ENCODE results near the gene ZBTB45. TPM values are rescaled to one million over a fixed set of nuclear protein-coding genes. Genes with fewer than 3 reads are reported as not detected.

The ZBTB45 gene
- total and polyA plus RNA-seq, 7 donors: 6.2 to 13.0 (median 9.8) TPM

DNA sequence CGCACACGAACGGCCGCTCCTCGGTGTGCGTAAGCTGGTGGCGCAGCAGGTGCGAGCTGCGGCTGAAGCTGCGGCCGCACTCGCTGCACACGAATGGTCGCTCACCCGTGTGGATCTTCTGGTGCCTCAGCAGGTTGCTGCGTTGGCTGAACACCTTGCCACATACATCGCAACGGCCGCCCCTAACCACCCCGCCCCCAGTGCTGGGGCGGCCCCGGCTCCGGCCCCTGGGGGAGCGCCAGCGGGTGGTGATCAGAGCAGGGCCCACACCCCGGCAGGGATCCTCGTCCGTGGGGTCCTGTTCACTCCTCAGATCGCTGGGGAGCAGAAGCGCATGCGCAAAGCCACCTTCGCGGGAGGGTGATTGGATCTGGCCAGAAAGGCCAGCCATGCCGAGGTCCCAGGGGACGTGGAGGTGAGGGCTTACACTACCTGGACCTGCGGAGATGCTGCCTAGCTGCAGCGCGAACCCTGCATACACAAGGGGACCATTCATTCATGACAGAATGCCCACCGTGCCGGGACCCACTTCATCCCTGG, 43.5 kb upstream of the ZBTB45 start:
- no peaks in the 10 kb centered on the region for H3K27me3 ChIP-seq (ENCODE audit: insufficient read depth in 3 of 3, low read length in 2 of 3)
- DNase-seq (peak in 1 of 2 donors; percentile 75), ATAC-seq (no peak)
- WGBS, 3 donors: 3 to 6% (median 4%) methylated on average over 30 to 40 of the region's 40 CpGs
- H3K4me3 ChIP-seq: peak overlapping the region; percentile 63
- peaks cover 39% of the 10 kb centered on the region for H3K4me1 ChIP-seq
- H3K9me3 ChIP-seq: no peaks in the 10 kb centered on the region
- peak overlapping the region; percentile 64 for H3K27ac ChIP-seq
- intact Hi-C loops (cut with DNase I): no loop called here
- H3K36me3 ChIP-seq (ENCODE audit: insufficient read depth in 1 of 2, low read depth in 1 of 2): peaks cover 0 to 19% of the 10 kb centered on the region in 2 donors
- TF ChIP-seq, protein P1, sequence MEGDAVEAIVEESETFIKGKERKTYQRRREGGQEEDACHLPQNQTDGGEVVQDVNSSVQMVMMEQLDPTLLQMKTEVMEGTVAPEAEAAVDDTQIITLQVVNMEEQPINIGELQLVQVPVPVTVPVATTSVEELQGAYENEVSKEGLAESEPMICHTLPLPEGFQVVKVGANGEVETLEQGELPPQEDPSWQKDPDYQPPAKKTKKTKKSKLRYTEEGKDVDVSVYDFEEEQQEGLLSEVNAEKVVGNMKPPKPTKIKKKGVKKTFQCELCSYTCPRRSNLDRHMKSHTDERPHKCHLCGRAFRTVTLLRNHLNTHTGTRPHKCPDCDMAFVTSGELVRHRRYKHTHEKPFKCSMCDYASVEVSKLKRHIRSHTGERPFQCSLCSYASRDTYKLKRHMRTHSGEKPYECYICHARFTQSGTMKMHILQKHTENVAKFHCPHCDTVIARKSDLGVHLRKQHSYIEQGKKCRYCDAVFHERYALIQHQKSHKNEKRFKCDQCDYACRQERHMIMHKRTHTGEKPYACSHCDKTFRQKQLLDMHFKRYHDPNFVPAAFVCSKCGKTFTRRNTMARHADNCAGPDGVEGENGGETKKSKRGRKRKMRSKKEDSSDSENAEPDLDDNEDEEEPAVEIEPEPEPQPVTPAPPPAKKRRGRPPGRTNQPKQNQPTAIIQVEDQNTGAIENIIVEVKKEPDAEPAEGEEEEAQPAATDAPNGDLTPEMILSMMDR (IDR thresholded peaks at IDR 0.05): no peak

- TF ChIP-seq, protein P1 (IDR thresholded peaks at IDR 0.05): no peak
- H3K27me3 ChIP-seq (ENCODE audit: insufficient read depth in 3 of 3, low read length in 2 of 3): no peaks in the 10 kb centered on the region
- H3K27ac ChIP-seq: peak overlapping the region; percentile 64
- WGBS, 3 donors: 3 to 5% (median 4%) methylated on average over 91 to 107 of the region's 107 CpGs
- H3K4me1 ChIP-seq: peaks cover 39% of the 10 kb centered on the region
- intact Hi-C loops (cut with DNase I): no loop called here
- H3K36me3 ChIP-seq (ENCODE audit: insufficient read depth in 1 of 2, low read depth in 1 of 2): peaks cover 0 to 15% of the 10 kb centered on the region in 2 donors
- ATAC-seq (peak in 3 of 4 donors; percentile 4 to 26 (median 18)), DNase-seq (peak; percentile 57 to 80)
- peak overlapping the region; percentile 63 for H3K4me3 ChIP-seq
- no peaks in the 10 kb centered on the region for H3K9me3 ChIP-seq
Observed at GRCh38 chr19:58562122-58563033, 42.8 kb upstream of the ZBTB45 start.

- 46 to 61% (median 46%) methylated on average over 16 of the region's 16 CpGs for WGBS, 3 donors
- Histone ChIP-seq H3K27me3 (ENCODE audit: insufficient read depth in 3 of 3, low read length in 2 of 3) (no peaks in the 10 kb centered on the region), H3K9me3 (no peaks in the 10 kb centered on the region), H3K36me3 (ENCODE audit: insufficient read depth in 1 of 2, low read depth in 1 of 2) (peaks cover 0 to 12% of the 10 kb centered on the region in 2 donors), H3K4me3 (peak overlapping the region; percentile 63), H3K4me1 (peaks cover 42% of the 10 kb centered on the region), H3K27ac (peak overlapping the region; percentile 64)
- TF ChIP-seq, protein P1 (IDR thresholded peaks at IDR 0.05): no peak
- intact Hi-C loops (cut with DNase I): no loop called here
- ATAC-seq: no peak
- peak in 1 of 2 donors; percentile 33 for DNase-seq
Observed at GRCh38 chr19:58561373-58562121, 41.9 kb upstream of the ZBTB45 start.

- DNase-seq: peak in 1 of 2 donors; percentile 32
Observed at GRCh38 chr19:58560921-58561320, 41.3 kb upstream of the ZBTB45 start.

More at GRCh38 chr19:58560921-58561320, 41.3 kb upstream of the ZBTB45 start:
- Histone ChIP-seq H3K36me3 (ENCODE audit: insufficient read depth in 1 of 2, low read depth in 1 of 2) (peaks cover 0 to 12% of the 10 kb centered on the region in 2 donors), H3K9me3 (no peaks in the 10 kb centered on the region), H3K27ac (no peak overlapping the region), H3K4me1 (peaks cover 49% of the 10 kb centered on the region), H3K4me3 (no peak overlapping the region), H3K27me3 (ENCODE audit: insufficient read depth in 3 of 3, low read length in 2 of 3) (no peaks in the 10 kb centered on the region)
- intact Hi-C loops (cut with DNase I): no loop called here
- TF ChIP-seq, protein P1 (IDR thresholded peaks at IDR 0.05): no peak
- ATAC-seq: no peak
